Retina (tissue), 1 donor: ENCODE results near the gene ABHD17C.

ENCODE experiments used
- DNase-seq: peaks from one replicate; pipeline ENCODE4 v3.0.0-alpha.2; 2016

ABHD17C gene

GRCh38 chr15:80769153-80769828 lies 74.2 kb downstream of the ABHD17C start:
- no peak for DNase-seq

- no peak for DNase-seq
Observed at GRCh38 chr15:80769829-80770705, 75.0 kb downstream of the ABHD17C start.

GRCh38 chr15:80773122-80773551 lies 78.0 kb downstream of the ABHD17C start:
- no peak for DNase-seq

GRCh38 chr15:80773792-80774352 lies 78.8 kb downstream of the ABHD17C start:
- DNase-seq = no peak

- no peak for DNase-seq
Observed at GRCh38 chr15:80774486-80774885, 79.4 kb downstream of the ABHD17C start.

- DNase-seq = no peak
Observed at GRCh38 chr15:80775338-80775737, 80.2 kb downstream of the ABHD17C start.

- DNase-seq = peak; percentile 73
Observed at GRCh38 chr15:80776420-80777045, 81.4 kb downstream of the ABHD17C start.

GRCh38 chr15:80777137-80777536 lies 82.0 kb downstream of the ABHD17C start:
- no peak for DNase-seq

- no peak for DNase-seq
Observed at GRCh38 chr15:80777826-80778620, 82.9 kb downstream of the ABHD17C start.

- DNase-seq = no peak
Observed at GRCh38 chr15:80778621-80778963, 83.5 kb downstream of the ABHD17C start.

- DNase-seq = peak; percentile 90
Observed at GRCh38 chr15:80778964-80779657, 84.0 kb downstream of the ABHD17C start, which contains the start of gene CEMIP. Gene CEMIP (plus strand): TSS chr15:80779370. CDS start chr15:80873880, 94,510 bp downstream.

- DNase-seq = peak; percentile 62
Observed at GRCh38 chr15:80779658-80780415, 84.7 kb downstream of the ABHD17C start.

- peak; percentile 84 for DNase-seq
Observed at GRCh38 chr15:80780416-80781221, 85.5 kb downstream of the ABHD17C start.

GRCh38 chr15:80783260-80783659 lies 88.2 kb downstream of the ABHD17C start:
- DNase-seq = no peak

- DNase-seq = no peak
Observed at GRCh38 chr15:80785335-80785734, 90.2 kb downstream of the ABHD17C start.

GRCh38 chr15:80785811-80786354 lies 90.8 kb downstream of the ABHD17C start:
- no peak for DNase-seq

GRCh38 chr15:80787316-80787715 lies 92.2 kb downstream of the ABHD17C start:
- DNase-seq = no peak

GRCh38 chr15:80788536-80788935 lies 93.4 kb downstream of the ABHD17C start:
- peak; percentile 71 for DNase-seq

- DNase-seq = no peak
Observed at GRCh38 chr15:80789296-80789695, 94.2 kb downstream of the ABHD17C start.

- no peak for DNase-seq
Observed at GRCh38 chr15:80789796-80790195, 94.7 kb downstream of the ABHD17C start.
